Neural cell (in vitro differentiated cells): Measurements from ENCODE around the gene NGF. TPM values are rescaled to one million over a fixed set of nuclear protein-coding genes. Genes with fewer than 3 reads are reported as not detected.

ENCODE experiments used
- H2AFZ ChIP-seq: fragments of 200-600, 300-800 bp; sonication (generic), shearing (Covaris generic); 2 replicates; pipeline ENCODE4 v1.6.0; 2014; ENCODE audit warnings: low read depth, mild to moderate bottlenecking, antibody characterized with exemption, low read length, moderate library complexity
- H3F3A ChIP-seq: fragments of 200-600 bp; shearing (Covaris generic); 2 replicates; pipeline ENCODE4 v1.6.1; 2016; ENCODE audit warnings: mild to moderate bottlenecking, moderate library complexity, mixed read lengths, antibody characterized with exemption, low read length; ENCODE audit not compliant: insufficient read depth, poor library complexity, severe bottlenecking
- H3K27ac ChIP-seq: fragments of 200-600, 300-800 bp; sonication (generic), shearing (Covaris generic); 2 replicates; pipeline ENCODE4 v1.5.1; 2014; ENCODE audit warnings: mild to moderate bottlenecking, low read length, moderate library complexity
- H3K27me3 ChIP-seq: fragments of 300-800, 200-600 bp; sonication (generic), shearing (Covaris generic); 2 replicates; pipeline ENCODE4 v1.6.0; 2014; ENCODE audit warnings: mild to moderate bottlenecking, low read depth, low read length, moderate library complexity; ENCODE audit not compliant: insufficient read depth
- H3K36me3 ChIP-seq: fragments of 300-800, 200-600 bp; sonication (generic), shearing (Covaris generic); 2 replicates; pipeline ENCODE4 v1.5.1; 2014; ENCODE audit warnings: mild to moderate bottlenecking, antibody characterized with exemption, low read length, moderate library complexity; ENCODE audit not compliant: insufficient read depth
- H3K4me2 ChIP-seq: fragments of 300-800, 200-600 bp; sonication (generic), shearing (Covaris generic); 2 replicates; pipeline ENCODE4 v1.6.0; 2014; ENCODE audit warnings: mild to moderate bottlenecking, low read length
- H3K4me3 ChIP-seq: fragments of 300-800, 200-600 bp; sonication (generic), shearing (Covaris generic); 2 replicates; pipeline ENCODE4 v1.5.1; 2014; ENCODE audit warnings: mild to moderate bottlenecking, low read length, moderate library complexity
- H3K79me2 ChIP-seq: fragments of 200-600 bp; shearing (Covaris generic); replicated peaks from 2 replicates; pipeline ENCODE4 v1.6.0; 2014; ENCODE audit warnings: mild to moderate bottlenecking, low read length, moderate library complexity; ENCODE audit not compliant: insufficient read depth
- H3K9ac ChIP-seq: fragments of 300-800, 200-600 bp; sonication (generic), shearing (Covaris generic); 2 replicates; pipeline ENCODE4 v1.6.1; 2016; ENCODE audit warnings: mild to moderate bottlenecking, low read length, mixed read lengths
- H3K9me2 ChIP-seq: fragments of 200-600 bp; shearing (Covaris generic); 2 replicates; pipeline ENCODE4 v1.6.1; 2016; ENCODE audit warnings: mild to moderate bottlenecking, low read length, mixed read lengths; ENCODE audit not compliant: insufficient read depth
- H3K9me3 ChIP-seq: fragments of 200-600, 300-800 bp; sonication (generic), shearing (Covaris generic); 2 replicates; pipeline ENCODE4 v1.6.1; 2016; ENCODE audit warnings: mild to moderate bottlenecking, mixed run types, low read length, moderate library complexity, mixed read lengths
- H4K20me1 ChIP-seq: fragments of 200-600 bp; shearing (Covaris generic); 2 replicates; pipeline ENCODE4 v1.6.1; 2016; ENCODE audit warnings: mild to moderate bottlenecking, mixed run types; ENCODE audit not compliant: insufficient read depth
- CTCF ChIP-seq: fragments of 450-650 bp; IDR thresholded peaks from 2 replicates; pipeline ENCODE4 v1.5.1; 2014; ENCODE audit warnings: antibody characterized with exemption, mild to moderate bottlenecking, moderate library complexity; ENCODE audit not compliant: poor library complexity, severe bottlenecking
- EP300 ChIP-seq: fragments of 450-650 bp; conservative IDR thresholded peaks from 2 replicates; pipeline ENCODE4 v1.6.1; 2014; ENCODE audit warnings: antibody characterized with exemption, mild to moderate bottlenecking, moderate library complexity; ENCODE audit not compliant: poor library complexity, severe bottlenecking
- EZH2 ChIP-seq: fragments of 200-600, 300-800 bp; shearing (Covaris generic), sonication (generic); IDR thresholded peaks from 2 replicates; pipeline ENCODE4 v1.6.1; 2014; ENCODE audit warnings: antibody characterized with exemption, low read length, borderline replicate concordance, mild to moderate bottlenecking; ENCODE audit not compliant: insufficient read depth, poor library complexity, severe bottlenecking
- MXI1 ChIP-seq: fragments of 450-650 bp; conservative IDR thresholded peaks from 2 replicates; pipeline ENCODE4 v1.6.1; 2014; ENCODE audit warnings: antibody characterized with exemption, mild to moderate bottlenecking; ENCODE audit not compliant: poor library complexity, severe bottlenecking
- POLR2AphosphoS5 ChIP-seq: IDR thresholded peaks from 2 replicates; pipeline ENCODE4 v1.6.1; 2012
- RAD21 ChIP-seq: fragments of 450-650 bp; conservative IDR thresholded peaks from 2 replicates; pipeline ENCODE4 v1.6.1; 2014; ENCODE audit warnings: antibody characterized with exemption, mild to moderate bottlenecking, moderate library complexity
- REST ChIP-seq: IDR thresholded peaks from 2 replicates; pipeline ENCODE4 v1.6.1; 2012; ENCODE audit warnings: borderline replicate concordance
- SMC3 ChIP-seq: fragments of 450-650 bp; conservative IDR thresholded peaks from 2 replicates; pipeline ENCODE4 v1.6.1; 2014; ENCODE audit warnings: antibody characterized with exemption, mild to moderate bottlenecking, moderate library complexity; ENCODE audit not compliant: poor library complexity
- TAF1 ChIP-seq: IDR thresholded peaks from 2 replicates; pipeline ENCODE4 v1.6.1; 2012; ENCODE audit warnings: low read depth
- polyA plus RNA-seq: library from polyadenylated mRNA; depleted of rRNA; stranded (reverse); fragments of >200 nt; gene quantifications from 2 replicates; pipeline ENCODE4 v1.2.3, GENCODE V29; 2014

NGF gene
- polyA plus RNA-seq, 1 donor from 2014 or later, result not detected

- no peaks in the 10 kb centered on the region for H3K79me2 ChIP-seq
- no peaks in the 10 kb centered on the region for H3F3A ChIP-seq
- no peaks in the 10 kb centered on the region for H3K36me3 ChIP-seq
- H3K9me3 ChIP-seq, result no peaks in the 10 kb centered on the region
- no peaks in the 10 kb centered on the region for H3K27me3 ChIP-seq
- no peaks in the 10 kb centered on the region for H3K9me2 ChIP-seq
- no peaks in the 10 kb centered on the region for H4K20me1 ChIP-seq
- TF ChIP-seq TAF1, result no peak
- TF ChIP-seq EP300, result no peak
- no peak for TF ChIP-seq CTCF
- no peak for TF ChIP-seq REST
- TF ChIP-seq MXI1, result no peak
- no peak for TF ChIP-seq POLR2AphosphoS5
- no peak for TF ChIP-seq EZH2
- no peak for TF ChIP-seq RAD21
- TF ChIP-seq SMC3, result no peak
- H3K27ac ChIP-seq, result no peak overlapping the region
- no peak overlapping the region for H2AFZ ChIP-seq
- H3K4me3 ChIP-seq, result no peak overlapping the region
- H3K4me2 ChIP-seq, result no peak overlapping the region
- H3K9ac ChIP-seq, result no peak overlapping the region
These were observed 97.8 kb downstream of the NGF start for GRCh38 chr1:115240297-115240696.

GRCh38 chr1:115239426-115239825 is 98.6 kb downstream of the NGF start:
- TF ChIP-seq EZH2, result no peak
- TF ChIP-seq RAD21, result no peak
- TF ChIP-seq REST, result no peak
- no peak for TF ChIP-seq SMC3
- no peak for TF ChIP-seq POLR2AphosphoS5
- TF ChIP-seq CTCF, result no peak
- no peak for TF ChIP-seq MXI1
- no peak for TF ChIP-seq TAF1
- TF ChIP-seq EP300, result no peak

More at GRCh38 chr1:115239426-115239825, 98.6 kb downstream of the NGF start:
- H3K9me3 ChIP-seq, result no peaks in the 10 kb centered on the region
- no peaks in the 10 kb centered on the region for H3K9me2 ChIP-seq
- H3K79me2 ChIP-seq, result no peaks in the 10 kb centered on the region
- no peak overlapping the region for H3K27ac ChIP-seq
- no peak overlapping the region for H3K4me3 ChIP-seq
- no peaks in the 10 kb centered on the region for H3K36me3 ChIP-seq
- no peaks in the 10 kb centered on the region for H3K27me3 ChIP-seq
- no peaks in the 10 kb centered on the region for H3F3A ChIP-seq
- no peak overlapping the region for H3K9ac ChIP-seq
- H3K4me2 ChIP-seq, result no peak overlapping the region
- no peaks in the 10 kb centered on the region for H4K20me1 ChIP-seq
- no peak overlapping the region for H2AFZ ChIP-seq
